Thoracic aorta (tissue), 2 donors: ENCODE results near the gene OTOG. TPM values are rescaled to one million over a fixed set of nuclear protein-coding genes. Genes with fewer than 3 reads are reported as not detected.

ENCODE experiments used
- ATAC-seq: fragments of 150-250 bp; one replicate; pipeline ENCODE4 v1.8.0; 2017; ENCODE audit warnings: low read depth; ENCODE audit not compliant: insufficient number of reproducible peaks, low FRiP score
- DNase-seq: peaks from one replicate; pipeline ENCODE4 v3.0.0-alpha.2; 2020; ENCODE audit warnings: low spot score
- H3K27ac ChIP-seq, 2 donors: fragments of 200-600 bp; sonication (generic); 1 replicate in 1 of 2; 2 replicates in 1 of 2; pipeline ENCODE4 v1.5.1; 2016; ENCODE audit warnings: mild to moderate bottlenecking in 2 of 2, moderate library complexity in 2 of 2
- H3K27me3 ChIP-seq: fragments of 200-600 bp; sonication (generic); replicated peaks from 2 replicates; pipeline ENCODE4 v1.6.0; 2016; ENCODE audit warnings: mild to moderate bottlenecking; ENCODE audit not compliant: insufficient read depth
- H3K36me3 ChIP-seq: fragments of 200-600 bp; sonication (generic); one replicate; pipeline ENCODE4 v1.5.1; 2016
- H3K4me1 ChIP-seq, 2 donors: fragments of 200-600 bp; sonication (generic); 1 replicate in 1 of 2; 2 replicates in 1 of 2; pipeline versions ENCODE4 v1.5.1 to v1.6.0; 2016; ENCODE audit warnings: low read depth in 2 of 2, mild to moderate bottlenecking in 1 of 2; ENCODE audit not compliant: control insufficient read depth in 1 of 2
- H3K4me3 ChIP-seq: fragments of 200-600 bp; sonication (generic); 2 replicates; pipeline ENCODE4 v1.5.1; 2016; ENCODE audit warnings: mild to moderate bottlenecking
- H3K9me3 ChIP-seq: fragments of 200-600 bp; sonication (generic); 2 replicates; pipeline ENCODE4 v1.5.1; 2016
- CTCF ChIP-seq: fragments of 200-600 bp; sonication (generic); IDR thresholded peaks from one replicate; pipeline ENCODE4 v1.5.1; 2019; ENCODE audit warnings: antibody characterized with exemption
- total RNA-seq, 2 donors: library from RNA; depleted of rRNA; stranded (reverse); fragments of >200 nt; gene quantifications; one replicate each; pipeline versions ENCODE4 v1.1.0 to v1.2.3, GENCODE V29; 2016

Gene OTOG
- total RNA-seq, 2 donors from 2014 or later, result not detected

GRCh38 chr11:17504330-17505107 is 42.5 kb upstream of the OTOG start:
- ATAC-seq (peak; percentile 33), DNase-seq (peak; percentile 38)
- H3K27ac ChIP-seq, result no peak overlapping the region
- no peak overlapping the region for H3K4me3 ChIP-seq
- H3K9me3 ChIP-seq, result no peaks in the 10 kb centered on the region
- no peaks in the 10 kb centered on the region for H3K36me3 ChIP-seq
- peak; percentile 94 for TF ChIP-seq CTCF
- peaks cover 9 to 18% of the 10 kb centered on the region in 2 donors for H3K4me1 ChIP-seq
- no peaks in the 10 kb centered on the region for H3K27me3 ChIP-seq

- H3K27ac ChIP-seq, result no peak overlapping the region
Measured at GRCh38 chr11:17505146-17505545, 41.9 kb upstream of the OTOG start.

GRCh38 chr11:17506314-17506713 is 40.7 kb upstream of the OTOG start:
- ATAC-seq, result no peak
- no peak for DNase-seq
- Histone ChIP-seq H3K9me3 (no peaks in the 10 kb centered on the region), H3K4me3 (no peak overlapping the region), H3K36me3 (no peaks in the 10 kb centered on the region), H3K27me3 (no peaks in the 10 kb centered on the region), H3K4me1 (peaks cover 9 to 18% of the 10 kb centered on the region in 2 donors), H3K27ac (no peak overlapping the region)
- no peak for TF ChIP-seq CTCF

More at GRCh38 chr11:17505146-17505545, 41.9 kb upstream of the OTOG start:
- Histone ChIP-seq H3K4me3 (no peak overlapping the region), H3K9me3 (no peaks in the 10 kb centered on the region), H3K36me3 (no peaks in the 10 kb centered on the region), H3K4me1 (peaks cover 9 to 18% of the 10 kb centered on the region in 2 donors), H3K27me3 (no peaks in the 10 kb centered on the region)
- TF ChIP-seq CTCF, result no peak
- DNase-seq (no peak), ATAC-seq (no peak)

- no peak for TF ChIP-seq CTCF
- H3K4me1 ChIP-seq, result peaks cover 9 to 18% of the 10 kb centered on the region in 2 donors
- ATAC-seq, result no peak
- no peaks in the 10 kb centered on the region for H3K27me3 ChIP-seq
- H3K9me3 ChIP-seq, result no peaks in the 10 kb centered on the region
- no peak overlapping the region for H3K4me3 ChIP-seq
- no peak overlapping the region for H3K27ac ChIP-seq
- H3K36me3 ChIP-seq, result no peaks in the 10 kb centered on the region
- no peak for DNase-seq
Measured at GRCh38 chr11:17506942-17507341, 40.1 kb upstream of the OTOG start.

GRCh38 chr11:17507773-17508172 is 39.3 kb upstream of the OTOG start:
- peak overlapping the region; percentile 51 to 56 for H3K27ac ChIP-seq
- no peaks in the 10 kb centered on the region for H3K36me3 ChIP-seq
- no peaks in the 10 kb centered on the region for H3K27me3 ChIP-seq
- no peak for ATAC-seq
- TF ChIP-seq CTCF, result no peak
- no peaks in the 10 kb centered on the region for H3K9me3 ChIP-seq
- peaks cover 9 to 18% of the 10 kb centered on the region in 2 donors for H3K4me1 ChIP-seq
- DNase-seq, result no peak
- H3K4me3 ChIP-seq, result no peak overlapping the region
